Activated naive CD4-positive, alpha-beta T cell treated with anti-CD3 and anti-CD28 coated beads, Interleukin-2, amount 50 U/mL, for 24 hours (primary cell): ENCODE results near the gene SERPINE1.

Source experiments
- H3K27ac Mint-ChIP-seq: one replicate; pipeline ENCODE4 v1.8.0; 2021; ENCODE audit warnings: mild to moderate bottlenecking, mixed read lengths
- H3K27me3 Mint-ChIP-seq: one replicate; pipeline ENCODE4 v1.8.0; 2021; ENCODE audit warnings: mixed read lengths
- H3K36me3 Mint-ChIP-seq: one replicate; pipeline ENCODE4 v1.8.0; 2021; ENCODE audit warnings: mixed read lengths
- H3K4me1 Mint-ChIP-seq: one replicate; pipeline ENCODE4 v1.8.0; 2021; ENCODE audit warnings: mixed read lengths
- H3K4me3 Mint-ChIP-seq: one replicate; pipeline ENCODE4 v1.8.0; 2021; ENCODE audit warnings: mild to moderate bottlenecking, mixed read lengths
- H3K9me3 Mint-ChIP-seq: one replicate; pipeline ENCODE4 v1.8.0; 2021; ENCODE audit warnings: mixed read lengths

Gene SERPINE1

DNA sequence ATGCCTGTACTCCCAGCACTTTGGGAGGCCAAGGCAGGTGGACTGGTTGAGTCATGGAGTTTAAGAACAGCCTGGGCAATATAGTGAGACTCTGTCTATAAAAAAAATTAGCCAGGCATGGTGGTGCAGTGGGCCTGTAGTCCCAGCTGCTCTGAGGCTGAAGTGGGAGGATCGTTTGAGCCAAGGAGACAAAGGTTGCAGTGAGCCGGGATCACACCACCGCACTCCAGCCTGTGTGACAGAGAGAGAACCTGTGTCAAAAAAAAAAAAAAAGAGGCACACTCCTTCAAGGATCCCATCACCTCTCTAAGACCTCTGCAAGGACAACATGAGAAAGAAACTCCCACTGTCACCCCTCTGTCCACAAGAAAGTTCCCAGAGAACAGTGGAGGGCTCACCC is 48.8 kb downstream of the SERPINE1 start:
- Mint-ChIP-seq H3K27me3 (peaks cover 61% of the 10 kb centered on the region), H3K36me3 (peaks cover 2% of the 10 kb centered on the region)

DNA sequence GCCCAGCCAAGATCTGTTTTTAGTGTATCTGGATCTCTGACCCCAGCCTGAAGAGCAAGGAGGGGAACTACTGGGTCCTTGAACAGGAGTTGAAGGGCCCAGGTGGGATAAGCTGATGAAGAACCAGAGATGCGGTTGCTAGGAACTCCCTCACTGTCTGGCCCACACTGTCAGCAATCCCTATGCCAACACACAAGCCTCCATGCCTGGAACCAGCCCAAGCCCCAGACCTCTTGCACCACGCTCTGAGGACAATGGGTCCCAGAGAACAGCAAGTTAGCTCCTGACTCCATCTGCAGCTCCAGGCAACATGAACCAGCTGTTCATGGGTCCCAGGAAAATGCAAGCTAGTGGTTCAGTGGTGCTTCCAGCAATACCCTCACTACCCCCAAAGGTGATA is 50.7 kb downstream of the SERPINE1 start:
- Mint-ChIP-seq H3K9me3 (no peaks in the 10 kb centered on the region), H3K4me3 (no peak overlapping the region), H3K27me3 (peaks cover 60% of the 10 kb centered on the region), H3K36me3 (peaks cover 2% of the 10 kb centered on the region), H3K27ac (no peak overlapping the region), H3K4me1 (peaks cover 34% of the 10 kb centered on the region)

More for the DNA sequence above, 48.8 kb downstream of the SERPINE1 start:
- Mint-ChIP-seq H3K4me3 (no peak overlapping the region), H3K4me1 (peaks cover 47% of the 10 kb centered on the region), H3K9me3 (no peaks in the 10 kb centered on the region), H3K27ac (no peak overlapping the region)

DNA sequence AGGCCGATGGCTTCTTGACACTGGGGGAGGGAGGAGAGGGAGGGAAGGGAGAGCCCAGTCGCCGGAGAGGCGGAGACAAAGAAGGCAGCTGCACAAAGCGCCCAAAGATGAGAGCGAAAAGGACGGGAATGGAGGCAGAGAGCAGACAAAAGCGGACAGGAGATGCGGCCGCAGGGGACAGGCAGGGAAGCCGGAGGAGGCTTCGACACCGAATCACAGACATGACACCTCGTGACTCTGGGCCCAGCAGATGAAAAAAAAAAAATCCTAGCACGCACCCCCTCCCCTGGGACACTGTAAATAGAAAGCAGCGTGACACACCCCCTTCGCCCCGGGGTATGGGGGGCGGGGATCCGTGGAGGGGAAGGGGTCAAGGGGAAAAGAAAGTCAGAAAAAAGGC is 52.2 kb downstream of the SERPINE1 start:
- peaks cover 55% of the 10 kb centered on the region for H3K27me3 Mint-ChIP-seq
- H3K27ac Mint-ChIP-seq, result no peak overlapping the region
- no peaks in the 10 kb centered on the region for H3K36me3 Mint-ChIP-seq
- H3K4me3 Mint-ChIP-seq, result peak overlapping the region; percentile 75
- H3K4me1 Mint-ChIP-seq, result peaks cover 21% of the 10 kb centered on the region
- no peaks in the 10 kb centered on the region for H3K9me3 Mint-ChIP-seq

DNA sequence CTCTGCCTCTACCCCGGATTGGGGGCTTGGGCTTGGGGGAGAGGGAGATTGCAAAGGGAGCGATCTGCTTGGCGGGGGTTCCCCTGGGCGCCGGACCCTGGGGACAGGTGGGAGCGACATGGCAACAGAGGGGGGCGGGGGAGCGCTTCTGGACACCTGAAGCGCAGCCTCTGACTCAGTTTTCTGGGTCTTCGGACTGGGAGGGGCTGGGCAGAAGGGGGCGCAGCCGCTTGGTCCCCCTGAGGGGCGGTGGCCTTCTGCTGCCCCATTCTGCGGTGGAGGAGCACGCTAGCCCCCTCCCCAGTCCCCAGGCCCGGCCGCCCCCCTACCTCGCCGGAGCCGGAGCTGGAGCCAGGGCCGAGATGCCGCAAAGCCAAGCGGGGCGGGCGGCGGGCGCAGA is 52.8 kb downstream of the SERPINE1 start:
- Mint-ChIP-seq H3K27me3 (peaks cover 54% of the 10 kb centered on the region), H3K4me3 (no peak overlapping the region), H3K27ac (no peak overlapping the region), H3K9me3 (no peaks in the 10 kb centered on the region), H3K36me3 (no peaks in the 10 kb centered on the region), H3K4me1 (peaks cover 16% of the 10 kb centered on the region)

DNA sequence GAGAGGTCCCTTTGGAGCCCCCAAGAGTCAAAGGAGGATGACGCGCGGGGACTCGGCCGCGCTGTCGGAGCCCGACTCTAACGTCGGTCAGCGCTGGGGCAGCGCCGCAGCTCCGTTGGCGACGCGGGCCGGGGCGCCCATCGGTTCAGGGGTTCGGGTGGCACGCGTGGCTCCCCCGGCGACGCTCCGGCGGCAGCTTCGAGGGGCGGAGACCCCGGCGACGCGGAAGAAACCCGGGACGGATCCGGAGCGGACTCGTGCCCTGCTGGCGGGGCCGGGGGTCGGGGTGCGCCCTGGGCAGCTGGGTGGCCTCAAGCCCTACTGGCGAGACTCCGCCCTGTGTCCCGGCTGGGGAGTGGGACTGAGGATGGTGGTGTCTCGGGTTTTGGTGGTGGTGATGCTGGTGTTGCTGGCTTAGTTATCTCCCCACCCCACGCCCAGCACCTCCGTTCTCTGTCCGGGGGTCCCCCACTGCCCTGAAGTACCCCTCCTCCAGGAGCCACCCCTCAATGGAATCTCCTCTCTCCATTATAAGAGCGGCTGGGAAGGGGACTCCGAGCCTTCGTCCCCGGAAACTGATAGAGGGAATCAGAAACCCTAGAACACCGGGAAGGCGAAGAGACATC is 53.3 kb downstream of the SERPINE1 start, which contains the start of gene NAT16:
Gene NAT16 (minus strand): TSS at position 164 of the 626 bp plus-strand sequence. CDS start 5,486 bp downstream, outside the sequence.
- no peak within 1 kb of the TSS for H3K27ac Mint-ChIP-seq
- no peaks in the 10 kb centered on the region for H3K36me3 Mint-ChIP-seq
- peak within 1 kb of the TSS; percentile 75 for H3K4me3 Mint-ChIP-seq
- peaks cover 51% of the 10 kb centered on the region for H3K27me3 Mint-ChIP-seq
- H3K9me3 Mint-ChIP-seq, result no peaks in the 10 kb centered on the region
- peaks cover 12% of the 10 kb centered on the region for H3K4me1 Mint-ChIP-seq

DNA sequence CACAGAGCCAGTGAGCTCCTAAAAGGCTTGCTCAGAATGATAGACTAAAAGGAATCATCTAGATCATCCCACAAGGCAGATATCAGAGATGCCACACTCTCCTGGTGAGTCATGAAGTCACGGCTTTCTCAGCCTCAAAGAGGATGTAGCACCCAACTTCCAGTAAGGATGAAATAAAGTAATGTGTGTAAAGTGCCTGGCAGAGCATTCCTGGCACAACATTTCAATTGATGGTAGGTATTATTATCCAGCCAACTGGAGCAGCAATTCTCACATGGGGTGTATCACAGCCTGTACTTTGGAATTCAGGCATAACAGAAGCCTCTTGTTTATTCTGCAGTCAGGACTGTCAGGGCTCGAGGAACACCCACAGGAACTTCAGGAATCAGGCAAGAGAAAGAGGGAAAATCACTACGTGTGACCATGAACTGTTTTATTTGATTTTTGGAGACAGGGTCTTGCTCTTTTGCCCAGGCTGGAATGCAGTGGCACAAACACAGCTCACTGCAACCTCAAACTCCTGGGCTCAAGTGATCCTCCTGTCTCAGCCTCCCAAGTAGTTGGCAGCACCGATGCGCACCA is 58.4 kb downstream of the SERPINE1 start:
- H3K36me3 Mint-ChIP-seq, result no peaks in the 10 kb centered on the region
- no peaks in the 10 kb centered on the region for H3K9me3 Mint-ChIP-seq
- H3K27ac Mint-ChIP-seq, result no peak overlapping the region
- peaks cover 4% of the 10 kb centered on the region for H3K4me1 Mint-ChIP-seq
- no peak overlapping the region for H3K4me3 Mint-ChIP-seq
- peaks cover 20% of the 10 kb centered on the region for H3K27me3 Mint-ChIP-seq

DNA sequence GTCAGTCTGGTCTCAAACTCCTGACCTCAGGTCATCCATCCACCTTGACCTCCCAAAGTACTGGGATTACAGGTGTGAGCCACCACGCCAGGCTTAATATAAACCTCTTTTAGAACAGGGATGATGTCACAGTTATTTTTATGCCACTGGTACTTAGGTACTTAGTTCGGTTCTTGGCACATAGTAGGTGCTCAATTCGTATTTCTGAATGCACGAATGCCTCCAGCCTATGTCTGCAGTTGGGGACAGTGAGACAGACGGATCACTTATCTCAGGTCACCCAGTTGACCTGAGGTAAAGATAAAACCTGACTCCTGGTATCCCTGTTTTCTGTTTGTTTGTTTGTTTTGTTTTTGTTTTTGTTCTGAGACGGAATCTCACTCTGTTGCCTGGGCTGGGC is 59.3 kb downstream of the SERPINE1 start:
- Mint-ChIP-seq H3K4me3 (no peak overlapping the region), H3K27me3 (peaks cover 14% of the 10 kb centered on the region), H3K9me3 (no peaks in the 10 kb centered on the region), H3K27ac (no peak overlapping the region), H3K36me3 (no peaks in the 10 kb centered on the region), H3K4me1 (no peaks in the 10 kb centered on the region)

DNA sequence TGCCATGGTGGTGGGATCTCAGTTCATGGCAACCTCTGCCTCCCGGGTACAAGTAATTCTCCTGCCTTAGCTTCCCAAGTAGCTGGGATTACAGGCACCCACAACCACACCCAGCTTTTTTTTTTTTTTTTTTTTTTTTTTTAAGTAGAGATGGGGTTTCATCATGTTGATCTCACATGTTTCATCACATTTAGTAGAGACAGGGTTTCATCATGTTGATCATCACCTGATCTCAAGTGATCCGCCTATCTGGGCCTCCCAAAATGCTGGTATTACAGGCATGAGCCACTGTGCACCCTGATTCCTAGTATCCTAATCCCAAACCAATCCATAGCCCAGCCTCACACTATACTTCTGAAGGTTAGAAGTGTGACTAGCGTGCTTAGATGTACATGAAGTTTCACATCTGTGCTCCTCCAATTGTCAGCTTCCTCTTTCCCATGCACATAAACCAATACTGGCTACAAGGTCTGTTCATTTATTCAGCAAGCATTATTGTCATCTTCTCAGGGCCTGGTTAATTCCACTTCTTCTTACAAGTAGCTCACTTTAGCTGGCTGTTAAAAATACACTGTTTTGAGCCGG is 60.0 kb downstream of the SERPINE1 start:
- Mint-ChIP-seq H3K4me1 (no peaks in the 10 kb centered on the region), H3K27ac (no peak overlapping the region), H3K4me3 (no peak overlapping the region), H3K36me3 (no peaks in the 10 kb centered on the region), H3K9me3 (no peaks in the 10 kb centered on the region), H3K27me3 (peaks cover 13% of the 10 kb centered on the region)
